CD14-positive monocyte (primary cell): ENCODE measurements around the gene SLC2A6. TPM values are rescaled to one million over a fixed set of nuclear protein-coding genes. Genes with fewer than 3 reads are reported as not detected.

ENCODE experiments used
- DNase-seq, 3 donors: peaks; one replicate each; pipeline ENCODE4 v3.0.0-alpha.2; 2011 to 2022
- H2AFZ ChIP-seq: 2 replicates; pipeline ENCODE4 v1.6.0; 2012; ENCODE audit warnings: mild to moderate bottlenecking, low read depth, low read length, inconsistent platforms; ENCODE audit not compliant: insufficient read depth, poor library complexity, severe bottlenecking
- H3K27ac ChIP-seq, 2 donors: 1 replicate in 1 of 2; 2 replicates in 1 of 2; pipeline ENCODE4 v1.5.1; 2012 to 2013; ENCODE audit warnings: low read length in 2 of 2, control low read depth in 1 of 2, inconsistent platforms in 1 of 2, low read depth in 1 of 2, mild to moderate bottlenecking in 1 of 2
- H3K27me3 ChIP-seq, 2 donors: one replicate each; pipeline versions ENCODE4 v1.6.0 to v1.6.1; 2011 to 2013; ENCODE audit warnings: low read length in 2 of 2; ENCODE audit not compliant: control insufficient read depth in 2 of 2, insufficient read depth in 2 of 2
- H3K36me3 ChIP-seq, 2 donors: replicated peaks in 1 of 2; 1 replicate in 1 of 2; 2 replicates in 1 of 2; pipeline versions ENCODE4 v1.5.1 to v1.6.1; 2012 to 2013; ENCODE audit warnings: low read length in 2 of 2, control low read depth in 1 of 2, inconsistent platforms in 1 of 2, mild to moderate bottlenecking in 1 of 2; ENCODE audit not compliant: insufficient read depth in 2 of 2, control insufficient read depth in 1 of 2
- H3K4me1 ChIP-seq, 2 donors: 1 replicate in 1 of 2; 2 replicates in 1 of 2; pipeline versions ENCODE4 v1.5.1 to v1.6.1; 2012 to 2013; ENCODE audit warnings: low read length in 2 of 2, control low read depth in 1 of 2, inconsistent platforms in 1 of 2, mild to moderate bottlenecking in 1 of 2, moderate library complexity in 1 of 2; ENCODE audit not compliant: insufficient read depth in 2 of 2, control insufficient read depth in 1 of 2
- H3K4me2 ChIP-seq: replicated peaks from 2 replicates; pipeline ENCODE3; 2012; ENCODE audit warnings: low read length, moderate library complexity, mild to moderate bottlenecking; ENCODE audit not compliant: poor library complexity, severe bottlenecking; ENCODE audit errors: extremely low read depth
- H3K4me3 ChIP-seq, 3 experiments: fragments of 200-600 bp in 1 of 3; sonication (generic) in 1 of 3; replicated peaks in 1 of 3; 1 replicate in 2 of 3; 2 replicates in 1 of 3; pipeline ENCODE4 v1.5.1; 2011 to 2013; ENCODE audit warnings: low read length in 3 of 3, mild to moderate bottlenecking in 3 of 3, control low read depth in 2 of 3, low read depth in 2 of 3, inconsistent platforms in 1 of 3, moderate library complexity in 1 of 3
- H3K79me2 ChIP-seq: 2 replicates; pipeline ENCODE4 v1.6.0; 2012; ENCODE audit warnings: mild to moderate bottlenecking, control low read depth, inconsistent platforms, low read length, moderate library complexity; ENCODE audit not compliant: insufficient read depth
- H3K9ac ChIP-seq: 2 replicates; pipeline ENCODE4 v1.6.0; 2017; ENCODE audit warnings: low read length, mild to moderate bottlenecking; ENCODE audit not compliant: insufficient read depth, poor library complexity, severe bottlenecking
- H3K9me3 ChIP-seq, 2 donors: replicated peaks in 1 of 2; 1 replicate in 1 of 2; 2 replicates in 1 of 2; pipeline versions ENCODE4 v1.5.1 to v1.6.1; 2012 to 2013; ENCODE audit warnings: low read length in 2 of 2, control low read depth in 1 of 2; ENCODE audit not compliant: control insufficient read depth in 1 of 2, insufficient read depth in 1 of 2
- H4K20me1 ChIP-seq: 2 replicates; pipeline ENCODE4 v1.6.0; 2012; ENCODE audit warnings: mild to moderate bottlenecking, low read length, control low read depth, moderate library complexity; ENCODE audit not compliant: insufficient read depth
- H3K27ac Mint-ChIP-seq, 7 donors: one replicate each; pipeline ENCODE4 v1.8.0; 2020; ENCODE audit warnings: mild to moderate bottlenecking in 7 of 7, mixed read lengths in 7 of 7, moderate library complexity in 6 of 7, inconsistent platforms in 2 of 7
- H3K27me3 Mint-ChIP-seq, 3 donors: one replicate each; pipeline ENCODE4 v1.8.0; 2021 to 2022; ENCODE audit warnings: low read depth in 3 of 3, mild to moderate bottlenecking in 3 of 3, mixed read lengths in 3 of 3, moderate library complexity in 3 of 3, inconsistent platforms in 1 of 3
- H3K36me3 Mint-ChIP-seq, 2 donors: one replicate each; pipeline ENCODE4 v1.8.0; 2020; ENCODE audit warnings: mixed read lengths in 2 of 2, inconsistent platforms in 1 of 2, mild to moderate bottlenecking in 1 of 2
- H3K4me1 Mint-ChIP-seq: one replicate; pipeline ENCODE4 v1.8.0; 2020; ENCODE audit warnings: mild to moderate bottlenecking, mixed read lengths
- H3K4me3 Mint-ChIP-seq, 2 donors: one replicate each; pipeline ENCODE4 v1.8.0; 2020; ENCODE audit warnings: mild to moderate bottlenecking in 2 of 2, mixed read lengths in 2 of 2, moderate library complexity in 1 of 2
- H3K9me3 Mint-ChIP-seq, 7 donors: one replicate each; pipeline ENCODE4 v1.8.0; 2020 to 2022; ENCODE audit warnings: mixed read lengths in 7 of 7, mild to moderate bottlenecking in 6 of 7, moderate library complexity in 6 of 7, inconsistent platforms in 2 of 7
- WGBS: methylation state at CpG from one replicate; pipeline ENCODE4 v1.1.5; 2013; ENCODE audit warnings: missing lambda C conversion rate; ENCODE audit not compliant: insufficient coverage; 5-methylcytosine and 5-hydroxymethylcytosine counted together
- intact Hi-C, 2 donors: fragments of 100-400 bp; cut with micrococcal nuclease; formaldehyde crosslinking; loops; one replicate each; pipeline versions ENCODE4 v1.15.0 to v1.15.1; 2023
- polyA plus RNA-seq, 3 donors: library from polyadenylated mRNA; depleted of rRNA in 1 of 3; unstranded in 2 of 3; stranded (reverse) in 1 of 3; fragments of 300-500 nt in 2 of 3; fragments of >200 nt in 1 of 3; fragmentation: Illumina TruSeq in 2 of 3; gene quantifications; 1 replicate in 2 of 3; 2 replicates in 1 of 3; pipeline ENCODE4 v1.2.3, GENCODE V29; 2012 to 2021
- TF ChIP-seq, protein P1 (sequence below): fragments of 200-600 bp; IDR thresholded peaks from one replicate; pipeline ENCODE4 v1.8.0; 2022; ENCODE audit warnings: antibody characterized with exemption, mild to moderate bottlenecking

Gene SLC2A6
- polyA plus RNA-seq, 3 donors, result 43.2 to 127 (median 60.4) TPM

DNA sequence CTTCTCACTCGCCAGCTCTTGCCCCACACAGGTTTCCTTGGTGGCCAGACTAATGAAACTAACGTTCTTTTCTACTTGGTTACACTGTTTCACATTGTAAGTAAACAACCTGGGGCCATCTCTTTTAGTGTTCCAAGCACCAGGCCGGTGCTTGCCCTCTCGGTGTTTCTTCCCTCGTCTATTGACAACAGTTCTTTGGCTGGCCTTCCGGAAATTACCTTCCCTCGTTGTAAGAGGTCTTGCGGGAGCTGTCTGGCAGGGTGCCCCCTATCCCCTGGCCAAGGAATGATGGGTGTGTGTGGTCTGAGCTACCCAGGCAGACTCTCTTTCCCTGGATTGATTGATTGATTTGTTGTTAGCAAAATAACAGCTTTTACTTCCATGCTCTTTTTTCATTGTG is 46.8 kb upstream of the SLC2A6 start:
- Mint-ChIP-seq H3K27me3 (peaks cover 7 to 8% (median 8%) of the 10 kb centered on the region in 3 donors), H3K36me3 (no peaks in the 10 kb centered on the region), H3K4me1 (no peaks in the 10 kb centered on the region), H3K9me3 (no peaks in the 10 kb centered on the region), H3K4me3 (no peak overlapping the region), H3K27ac (no peak overlapping the region)
- Histone ChIP-seq H3K4me2 (no peak overlapping the region), H3K9me3 (no peaks in the 10 kb centered on the region), H3K9ac (no peak overlapping the region), H3K36me3 (no peaks in the 10 kb centered on the region), H3K27ac (no peak overlapping the region), H3K4me3 (no peak overlapping the region), H3K79me2 (no peaks in the 10 kb centered on the region), H3K27me3 (no peaks in the 10 kb centered on the region), H4K20me1 (no peaks in the 10 kb centered on the region), H3K4me1 (no peaks in the 10 kb centered on the region), H2AFZ (no peak overlapping the region)
- 89% methylated on average over 2 of the region's 8 CpGs for WGBS
- TF ChIP-seq, protein P1, sequence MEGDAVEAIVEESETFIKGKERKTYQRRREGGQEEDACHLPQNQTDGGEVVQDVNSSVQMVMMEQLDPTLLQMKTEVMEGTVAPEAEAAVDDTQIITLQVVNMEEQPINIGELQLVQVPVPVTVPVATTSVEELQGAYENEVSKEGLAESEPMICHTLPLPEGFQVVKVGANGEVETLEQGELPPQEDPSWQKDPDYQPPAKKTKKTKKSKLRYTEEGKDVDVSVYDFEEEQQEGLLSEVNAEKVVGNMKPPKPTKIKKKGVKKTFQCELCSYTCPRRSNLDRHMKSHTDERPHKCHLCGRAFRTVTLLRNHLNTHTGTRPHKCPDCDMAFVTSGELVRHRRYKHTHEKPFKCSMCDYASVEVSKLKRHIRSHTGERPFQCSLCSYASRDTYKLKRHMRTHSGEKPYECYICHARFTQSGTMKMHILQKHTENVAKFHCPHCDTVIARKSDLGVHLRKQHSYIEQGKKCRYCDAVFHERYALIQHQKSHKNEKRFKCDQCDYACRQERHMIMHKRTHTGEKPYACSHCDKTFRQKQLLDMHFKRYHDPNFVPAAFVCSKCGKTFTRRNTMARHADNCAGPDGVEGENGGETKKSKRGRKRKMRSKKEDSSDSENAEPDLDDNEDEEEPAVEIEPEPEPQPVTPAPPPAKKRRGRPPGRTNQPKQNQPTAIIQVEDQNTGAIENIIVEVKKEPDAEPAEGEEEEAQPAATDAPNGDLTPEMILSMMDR, result no peak
- intact Hi-C loops, result no loop called here
- DNase-seq, result no peak

DNA sequence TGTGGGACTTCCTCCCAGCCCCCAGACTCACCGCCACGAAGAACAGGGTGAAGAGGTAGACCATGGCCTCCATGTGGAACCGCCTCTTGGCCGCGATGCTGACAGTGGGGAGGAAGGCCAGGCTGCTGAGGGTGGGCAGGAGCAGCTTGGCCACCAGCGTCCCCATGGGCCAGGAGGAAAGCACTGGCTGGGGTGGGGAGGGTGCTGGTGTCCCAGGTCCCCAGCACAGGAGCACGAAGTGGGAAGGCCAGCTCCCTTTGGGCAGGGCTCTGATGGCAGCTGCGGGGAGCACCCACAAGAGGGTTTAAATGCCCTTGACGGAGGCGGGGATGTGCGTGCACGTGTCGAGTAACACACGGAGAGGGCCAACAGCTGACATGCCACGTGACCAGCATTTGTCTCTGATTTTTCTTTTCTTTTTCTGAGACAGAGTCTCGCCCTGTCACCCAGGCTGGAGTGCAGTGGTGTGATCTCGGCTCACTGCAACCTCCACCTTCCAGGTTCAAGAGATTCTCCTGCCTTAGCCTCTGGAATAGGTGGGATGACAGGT is 45.9 kb upstream of the SLC2A6 start, which contains the start of gene MYMK:
TSS of gene MYMK (minus strand) at position 281 of the 550 bp plus-strand sequence. CDS start at position 166, 115 bp downstream.
- TF ChIP-seq, protein P1, result no peak
- H3K27ac Mint-ChIP-seq, result no peak within 1 kb of the TSS
- H3K36me3 ChIP-seq, result no peaks in the 10 kb centered on the region
- DNase-seq, result no peak
- H3K27ac ChIP-seq, result no peak within 1 kb of the TSS
- 91% methylated on average over 10 of the region's 17 CpGs for WGBS
- no peaks in the 10 kb centered on the region for H4K20me1 ChIP-seq
- H3K36me3 Mint-ChIP-seq, result no peaks in the 10 kb centered on the region
- no peak within 1 kb of the TSS for H2AFZ ChIP-seq
- intact Hi-C loops, result no loop called here
- no peaks in the 10 kb centered on the region for H3K9me3 ChIP-seq
- no peaks in the 10 kb centered on the region for H3K27me3 ChIP-seq
- H3K4me1 ChIP-seq, result no peaks in the 10 kb centered on the region
- H3K4me2 ChIP-seq, result no peak within 1 kb of the TSS
- no peak within 1 kb of the TSS for H3K4me3 ChIP-seq
- no peak within 1 kb of the TSS for H3K4me3 Mint-ChIP-seq
- H3K9me3 Mint-ChIP-seq, result no peaks in the 10 kb centered on the region
- H3K4me1 Mint-ChIP-seq, result no peaks in the 10 kb centered on the region
- no peaks in the 10 kb centered on the region for H3K79me2 ChIP-seq
- no peak within 1 kb of the TSS for H3K9ac ChIP-seq
- peaks cover 5 to 8% (median 7%) of the 10 kb centered on the region in 3 donors for H3K27me3 Mint-ChIP-seq
